Retinal pigment epithelial cell (primary cell): ENCODE data around the gene PLPPR4.
"Not testable (repeated sequence)": the region's sequence is repeated elsewhere in the genome, so short reads cannot be mapped to it uniquely, and the experiment has no call there.

Experiments
- DNase-seq: peaks from one replicate; pipeline ENCODE4 v3.0.0-alpha.2; 2010; ENCODE audit warnings: low read depth
- H3K4me3 ChIP-seq: 2 replicates; pipeline ENCODE4 v1.5.1; 2011; ENCODE audit warnings: mild to moderate bottlenecking, low read length, control low read depth, moderate library complexity
- CTCF ChIP-seq: conservative IDR thresholded peaks from 2 replicates; pipeline ENCODE4 v1.5.1; 2011; ENCODE audit warnings: low read depth, low read length, control low read depth, inconsistent platforms

PLPPR4 gene

GRCh38 chr1:99281105-99281504 lies 16.8 kb downstream of the PLPPR4 start:
- no peak overlapping the region for H3K4me3 ChIP-seq
- no peak for TF ChIP-seq CTCF

GRCh38 chr1:99282536-99282935 lies 18.2 kb downstream of the PLPPR4 start:
- no peak for DNase-seq
- no peak overlapping the region for H3K4me3 ChIP-seq
- no peak for TF ChIP-seq CTCF

More at GRCh38 chr1:99281105-99281504, 16.8 kb downstream of the PLPPR4 start:
- DNase-seq, result no peak

- not testable (repeated sequence) for H3K4me3 ChIP-seq, DNase-seq
Measured at GRCh38 chr1:99283521-99283920, 19.2 kb downstream of the PLPPR4 start.

- no peak overlapping the region for H3K4me3 ChIP-seq
- no peak for TF ChIP-seq CTCF
Measured at GRCh38 chr1:99292886-99293285, 28.6 kb downstream of the PLPPR4 start.

GRCh38 chr1:99297923-99298322 lies 33.6 kb downstream of the PLPPR4 start:
- H3K4me3 ChIP-seq, result no peak overlapping the region
- no peak for DNase-seq
- TF ChIP-seq CTCF, result no peak

More at GRCh38 chr1:99292886-99293285, 28.6 kb downstream of the PLPPR4 start:
- DNase-seq, result no peak

GRCh38 chr1:99304725-99305282 lies 40.5 kb downstream of the PLPPR4 start:
- DNase-seq, result no peak
- no peak for TF ChIP-seq CTCF
- H3K4me3 ChIP-seq, result no peak overlapping the region

- TF ChIP-seq CTCF, result no peak
- DNase-seq, result no peak
- H3K4me3 ChIP-seq, result no peak overlapping the region
Measured at GRCh38 chr1:99305626-99306025, 41.3 kb downstream of the PLPPR4 start.

- no peak overlapping the region for H3K4me3 ChIP-seq
- DNase-seq, result no peak
- TF ChIP-seq CTCF, result no peak
Measured at GRCh38 chr1:99306056-99306455, 41.8 kb downstream of the PLPPR4 start.
